ENCODE measurements around the gene ADISSP. TPM values are rescaled to one million over a fixed set of nuclear protein-coding genes. Genes with fewer than 3 reads are reported as not detected.

The ADISSP gene
- total and polyA plus RNA-seq, 2 donors (not counting 3 experiments of a cell fraction or from before 2014, with no cell fraction given), result 55.0 to 67.5 TPM

DNA sequence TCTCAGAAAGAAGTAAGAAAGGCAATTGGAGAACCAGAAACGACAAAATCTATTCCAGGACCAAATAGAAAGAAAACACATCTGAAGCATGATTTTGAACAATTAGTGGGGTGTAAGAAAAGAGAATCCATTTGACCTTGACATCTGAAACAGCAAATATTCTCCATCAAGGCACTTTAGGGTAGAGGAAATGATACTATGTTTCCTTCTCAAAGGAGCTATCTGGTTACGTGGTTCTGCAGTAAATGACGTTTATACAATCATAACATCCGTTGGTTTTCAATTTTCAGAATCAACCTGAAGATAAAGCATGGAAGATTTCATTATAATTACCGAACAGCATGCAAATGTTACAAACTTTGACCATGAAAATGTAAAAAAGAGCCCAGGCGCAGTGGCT is 46.9 kb downstream of the ADISSP start:
- H3K4me1 ChIP-seq (ENCODE audit: control insufficient read depth, extremely low read depth, insufficient read depth, low read length), result peaks cover 6% of the 10 kb centered on the region
- ChIA-PET CTCF (interaction anchor here (1.1 to 6.6 kb wide), 7 partner anchors 10 to 61 kb away, joined by 3 to 75 read pairs (median 5); partner anchors contain the start of genes ADISSP and SPEF1), POLR2A (no interaction called here)
- no peak overlapping the region for H3K27ac ChIP-seq (ENCODE audit: insufficient read depth, low read depth, low read length)
- no peaks in the 10 kb centered on the region for H3K9me3 ChIP-seq (replicated peaks; ENCODE audit: control insufficient read depth, insufficient read depth, low read length)
- no peaks in the 10 kb centered on the region for H3K36me3 ChIP-seq (ENCODE audit: control insufficient read depth in 2 of 2, extremely low read depth in 1 of 2, insufficient read depth in 2 of 2, low read length in 2 of 2)
- intact Hi-C loops (cut with micrococcal nuclease) (no loop called here), dilution Hi-C loops (cut with MboI; ENCODE audit: extremely low pct_ligation_motif_present, low sequenced_read_pairs) (no loop called here)
- no peaks in the 10 kb centered on the region for H3K9me1 ChIP-seq (replicated peaks; ENCODE audit: control insufficient read depth, extremely low read depth, insufficient read depth, low read length)
- no peak for FAIRE-seq
- no peak overlapping the region for H3K4me2 ChIP-seq (ENCODE audit: insufficient read depth, low read length)
- no peak overlapping the region for H3K4me3 ChIP-seq (replicated peaks in 1 of 3; ENCODE audit: insufficient read depth in 1 of 3, low read depth in 1 of 3, low read length in 3 of 3)
- H3K9ac ChIP-seq (replicated peaks; ENCODE audit: extremely low read depth, insufficient read depth, low read length), result no peak overlapping the region
- DNase-seq (ENCODE audit: low read depth, low spot score), result no peak
- H3K79me2 ChIP-seq (ENCODE audit: control insufficient read depth, insufficient read depth, low read length), result no peaks in the 10 kb centered on the region
- H4K20me1 ChIP-seq (replicated peaks; ENCODE audit: control insufficient read depth, extremely low read depth, insufficient read depth, low read length), result no peaks in the 10 kb centered on the region
- no peak for TF ChIP-seq FOS (IDR thresholded peaks at IDR 0.05; ENCODE audit: borderline replicate concordance, insufficient read depth, low read length)
- TF ChIP-seq MYC (IDR thresholded peaks at IDR 0.05; ENCODE audit: low read depth, low read length), result no peak
- no peak for TF ChIP-seq EZH2 (IDR thresholded peaks at IDR 0.05; ENCODE audit: borderline replicate concordance, low read depth, low read length, severe bottlenecking)
- TF ChIP-seq, protein P1, sequence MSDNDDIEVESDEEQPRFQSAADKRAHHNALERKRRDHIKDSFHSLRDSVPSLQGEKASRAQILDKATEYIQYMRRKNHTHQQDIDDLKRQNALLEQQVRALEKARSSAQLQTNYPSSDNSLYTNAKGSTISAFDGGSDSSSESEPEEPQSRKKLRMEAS (IDR thresholded peaks at IDR 0.05; ENCODE audit: insufficient read depth, insufficient read length), result no peak
- TF ChIP-seq, protein P2, sequence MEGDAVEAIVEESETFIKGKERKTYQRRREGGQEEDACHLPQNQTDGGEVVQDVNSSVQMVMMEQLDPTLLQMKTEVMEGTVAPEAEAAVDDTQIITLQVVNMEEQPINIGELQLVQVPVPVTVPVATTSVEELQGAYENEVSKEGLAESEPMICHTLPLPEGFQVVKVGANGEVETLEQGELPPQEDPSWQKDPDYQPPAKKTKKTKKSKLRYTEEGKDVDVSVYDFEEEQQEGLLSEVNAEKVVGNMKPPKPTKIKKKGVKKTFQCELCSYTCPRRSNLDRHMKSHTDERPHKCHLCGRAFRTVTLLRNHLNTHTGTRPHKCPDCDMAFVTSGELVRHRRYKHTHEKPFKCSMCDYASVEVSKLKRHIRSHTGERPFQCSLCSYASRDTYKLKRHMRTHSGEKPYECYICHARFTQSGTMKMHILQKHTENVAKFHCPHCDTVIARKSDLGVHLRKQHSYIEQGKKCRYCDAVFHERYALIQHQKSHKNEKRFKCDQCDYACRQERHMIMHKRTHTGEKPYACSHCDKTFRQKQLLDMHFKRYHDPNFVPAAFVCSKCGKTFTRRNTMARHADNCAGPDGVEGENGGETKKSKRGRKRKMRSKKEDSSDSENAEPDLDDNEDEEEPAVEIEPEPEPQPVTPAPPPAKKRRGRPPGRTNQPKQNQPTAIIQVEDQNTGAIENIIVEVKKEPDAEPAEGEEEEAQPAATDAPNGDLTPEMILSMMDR (IDR thresholded peaks at IDR 0.05; ENCODE audit: extremely low read depth in 1 of 2, insufficient read depth in 1 of 2, low read depth in 1 of 2, low read length in 2 of 2), result no peak
- TF ChIP-seq POLR2A (IDR thresholded peaks at IDR 0.05; ENCODE audit: low read depth, low read length), result no peak
- no peak for TF ChIP-seq GATA2 (IDR thresholded peaks at IDR 0.05; ENCODE audit: insufficient read depth, insufficient read length, low read depth, low read length)
- TF ChIP-seq POLR2AphosphoS5 (IDR thresholded peaks at IDR 0.05; ENCODE audit: insufficient read depth, low read depth, low read length), result no peak
- TF ChIP-seq JUN (IDR thresholded peaks at IDR 0.05; ENCODE audit: borderline replicate concordance, insufficient read depth, insufficient read length, low read depth), result no peak
- H3K27me3 ChIP-seq (ENCODE audit: control insufficient read depth in 2 of 2, insufficient read depth in 2 of 2, low read length in 2 of 2), result peaks cover 2 to 5% of the 10 kb centered on the region in 2 experiments
- no TSS peak for BruUV-seq (replicated peaks)
- no peak overlapping the region for H2AFZ ChIP-seq (ENCODE audit: low read depth, low read length)

All from endothelial cell of umbilical vein (primary cell).